ENCODE results near the gene SC5D. TPM values are rescaled to one million over a fixed set of nuclear protein-coding genes. Genes with fewer than 3 reads are reported as not detected.

Gene SC5D
- total and polyA plus RNA-seq, 2 of the 8 experiments (the other 6 are each of a cell fraction or from before 2014, with no cell fraction given): 73.9 to 90.3 TPM

DNA sequence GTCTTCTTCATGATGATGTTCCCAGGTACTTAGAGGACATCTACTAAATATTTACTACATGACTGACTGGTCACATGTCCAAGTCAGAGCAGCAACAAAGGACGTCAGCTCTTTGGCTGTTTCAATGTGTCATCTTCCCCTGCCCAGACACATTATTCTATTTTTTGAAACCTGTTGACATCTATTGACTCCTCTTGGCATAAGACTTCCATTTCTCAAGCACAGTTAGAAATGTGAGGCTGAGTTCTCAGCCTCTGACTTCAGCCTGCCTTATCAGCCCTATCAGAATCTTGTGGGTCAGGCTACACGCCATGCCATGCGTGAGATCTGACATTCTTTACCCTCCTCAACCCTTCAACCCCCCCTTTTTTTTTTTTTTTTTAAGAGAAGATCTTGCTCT is 63.8 kb downstream of the SC5D start:
- Histone ChIP-seq H3K4me2 (ENCODE audit: insufficient read depth in 1 of 2, low read depth in 2 of 2, low read length in 2 of 2) (no peak overlapping the region), H2AK5ac (ENCODE audit: low read depth, low read length) (no peak overlapping the region), H3K23me2 (ENCODE audit: low read depth, low read length) (no peaks in the 10 kb centered on the region), H3K79me1 (ENCODE audit: low read depth, low read length) (no peaks in the 10 kb centered on the region), H4K8ac (ENCODE audit: extremely low read depth, insufficient read depth, low read length) (no peak overlapping the region), H3K36me3 (ENCODE audit: control insufficient read depth in 2 of 4, insufficient read depth in 4 of 4, low read length in 3 of 4) (no peaks in the 10 kb centered on the region), H3K23ac (ENCODE audit: insufficient read length) (no peak overlapping the region), H2BK5ac (ENCODE audit: low read depth, low read length) (no peak overlapping the region), H3K4ac (replicated peaks; ENCODE audit: insufficient read length, low read depth, low read length) (no peak overlapping the region), H3K4me3 (ENCODE audit: extremely low read depth in 1 of 4, insufficient read depth in 2 of 4, low read depth in 3 of 4, low read length in 4 of 4) (no peak overlapping the region), H3K56ac (replicated peaks; ENCODE audit: insufficient read length, low read depth, low read length) (no peak overlapping the region), H3K27ac (ENCODE audit: low read depth, low read length) (no peak overlapping the region), H3K27me3 (replicated peaks in 1 of 4; ENCODE audit: control insufficient read depth in 3 of 4, extremely low read depth in 1 of 4, insufficient read depth in 3 of 4, low read length in 3 of 4) (no peaks in the 10 kb centered on the region), H4K20me1 (replicated peaks in 1 of 2; ENCODE audit: control insufficient read depth in 1 of 2, insufficient read depth in 2 of 2, low read length in 2 of 2) (no peaks in the 10 kb centered on the region), H4K91ac (replicated peaks; ENCODE audit: insufficient read length, low read length) (no peak overlapping the region), H2BK20ac (ENCODE audit: low read length) (no peak overlapping the region), H2BK12ac (ENCODE audit: low read depth, low read length) (no peak overlapping the region), H3K14ac (ENCODE audit: insufficient read length) (no peak overlapping the region), H2BK15ac (ENCODE audit: low read length) (no peak overlapping the region), H3K79me2 (ENCODE audit: control insufficient read depth in 1 of 2, insufficient read depth in 2 of 2, low read length in 2 of 2) (no peaks in the 10 kb centered on the region), H2BK120ac (replicated peaks; ENCODE audit: low read depth, low read length) (no peak overlapping the region), H3K18ac (ENCODE audit: extremely low read depth, low read length) (no peak overlapping the region), H3K4me1 (replicated peaks in 1 of 4; ENCODE audit: control insufficient read depth in 3 of 4, insufficient read depth in 4 of 4, low read length in 3 of 4) (no peaks in the 10 kb centered on the region; a peak in 1 of 7 replicates), H2AFZ (ENCODE audit: low read length) (no peak overlapping the region), H3K9ac (replicated peaks in 1 of 4; ENCODE audit: extremely low read depth in 1 of 4, low read depth in 3 of 4, low read length in 3 of 4) (no peak overlapping the region), H3K9me3 (ENCODE audit: insufficient read depth in 2 of 2, low read depth in 1 of 2, low read length in 1 of 2) (no peaks in the 10 kb centered on the region), H4K5ac (ENCODE audit: insufficient read length, low read depth, low read length) (no peak overlapping the region)
- WGBS, 2 experiments (ENCODE audit: extremely low coverage in 1 of 2, insufficient coverage in 1 of 2, insufficient read length in 1 of 2, insufficient replicate concordance in 2 of 2, low coverage in 1 of 2, low lambda C conversion rate in 2 of 2, missing lambda C conversion rate in 1 of 2): 90% methylated on average over 3 of the region's 3 CpGs; no CpG with 5 or more reads in 1 of the 2 experiments
- DNase-seq (ENCODE audit: low read depth in 1 of 2, low spot score in 2 of 2) (no peak), FAIRE-seq (no peak)
- TF ChIP-seq BCL11A (IDR thresholded peaks at IDR 0.05; ENCODE audit: low read depth in 2 of 2, low read length in 2 of 2) (no peak), GABPA (IDR thresholded peaks at IDR 0.05; ENCODE audit: borderline replicate concordance, insufficient read depth, low read length) (no peak), SP4 (IDR thresholded peaks at IDR 0.05; ENCODE audit: low read length) (no peak), CBX8 (IDR thresholded peaks at IDR 0.05; ENCODE audit: borderline replicate concordance, low read depth, low read length) (no peak), YY1 (IDR thresholded peaks at IDR 0.05; ENCODE audit: low read depth, low read length) (no peak)
- TF ChIP-seq, protein P1, sequence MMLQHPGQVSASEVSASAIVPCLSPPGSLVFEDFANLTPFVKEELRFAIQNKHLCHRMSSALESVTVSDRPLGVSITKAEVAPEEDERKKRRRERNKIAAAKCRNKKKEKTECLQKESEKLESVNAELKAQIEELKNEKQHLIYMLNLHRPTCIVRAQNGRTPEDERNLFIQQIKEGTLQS (IDR thresholded peaks at IDR 0.05; ENCODE audit: insufficient read depth, low read depth, low read length): no peak
- ChIA-PET CTCF (ENCODE audit: partially characterized antibody) (interaction anchor here (0.5 to 2.2 kb wide), 3 partner anchors 9 to 874 kb away, joined by 3 to 8 read pairs (median 6); no protein-coding TSS in a partner anchor), POLR2A (ENCODE audit: partially characterized antibody) (no interaction called here)

Measured in H1 (cell line).